Activated CD8-positive, alpha-beta T cell treated with anti-CD3 and anti-CD28 coated beads, Interleukin-2, amount 10 ng/mL, durations not matched to agents 7 days and 5 days (primary cell): ENCODE measurements around the gene CHST11. TPM values are rescaled to one million over a fixed set of nuclear protein-coding genes. Genes with fewer than 3 reads are reported as not detected.

ENCODE experiments used
- ATAC-seq: fragments of 150-1000 bp; cut with Tn5 transposase; one replicate; pipeline ENCODE4 v1.10.0; 2021; ENCODE audit warnings: moderate library complexity
- CTCF ChIA-PET: fragments of 350-600 bp; sonication (Branson Sonifier 250); formaldehyde crosslinking; loops from one replicate; lab custom pipeline; 2021; ENCODE audit warnings: antibody characterized with exemption; lab: Charles Lee
- POLR2A ChIA-PET: fragments of 350-600 bp; sonication (Branson Sonifier 250); formaldehyde crosslinking; loops from one replicate; lab custom pipeline; 2021; ENCODE audit warnings: antibody characterized with exemption; lab: Charles Lee
- DNase-seq: peaks from one replicate; pipeline ENCODE4 v3.0.0-alpha.2; 2020
- H3K27ac Mint-ChIP-seq: one replicate; pipeline ENCODE4 v1.8.0; 2021; ENCODE audit warnings: mild to moderate bottlenecking, mixed read lengths
- H3K27me3 Mint-ChIP-seq: one replicate; pipeline ENCODE4 v1.8.0; 2021; ENCODE audit warnings: low read depth, mixed read lengths
- H3K36me3 Mint-ChIP-seq: one replicate; pipeline ENCODE4 v1.8.0; 2021; ENCODE audit warnings: low read depth, mixed read lengths
- H3K4me1 Mint-ChIP-seq: one replicate; pipeline ENCODE4 v1.8.0; 2021; ENCODE audit warnings: low read depth, mixed read lengths
- H3K4me3 Mint-ChIP-seq: one replicate; pipeline ENCODE4 v1.8.0; 2021; ENCODE audit warnings: mild to moderate bottlenecking, mixed read lengths
- H3K9me3 Mint-ChIP-seq: one replicate; pipeline ENCODE4 v1.8.0; 2022; ENCODE audit warnings: mixed read lengths; ENCODE audit not compliant: insufficient read depth
- total RNA-seq, 2 experiments: library from RNA; stranded (reverse); gene quantifications; one replicate each; pipeline ENCODE4 v1.2.3, GENCODE V29; 2021

CHST11 gene
- total RNA-seq, 2 experiments from 2014 or later: 82.1 to 85.2 TPM

GRCh38 chr12:104751120-104751519, 294.4 kb downstream of the CHST11 start:
- Mint-ChIP-seq H3K27me3 (no peaks in the 10 kb centered on the region), H3K36me3 (peaks cover 34% of the 10 kb centered on the region), H3K4me1 (peaks cover 49% of the 10 kb centered on the region), H3K27ac (no peak overlapping the region), H3K9me3 (no peaks in the 10 kb centered on the region), H3K4me3 (no peak overlapping the region)
- ATAC-seq: no peak
- CTCF ChIA-PET: interaction anchor here (1.3 kb wide), 1 partner anchor 40 kb away, joined by 3 read pairs; no protein-coding TSS in a partner anchor
- no peak for DNase-seq
- POLR2A ChIA-PET: no interaction called here

GRCh38 chr12:104751594-104751993, 294.8 kb downstream of the CHST11 start:
- Mint-ChIP-seq H3K27ac (no peak overlapping the region), H3K4me1 (peaks cover 45% of the 10 kb centered on the region), H3K4me3 (no peak overlapping the region), H3K27me3 (no peaks in the 10 kb centered on the region), H3K36me3 (peaks cover 39% of the 10 kb centered on the region), H3K9me3 (no peaks in the 10 kb centered on the region)
- CTCF ChIA-PET: interaction anchor here (1.3 kb wide), 1 partner anchor 39 kb away, joined by 3 read pairs; no protein-coding TSS in a partner anchor
- POLR2A ChIA-PET: no interaction called here
- ATAC-seq (no peak), DNase-seq (no peak)

GRCh38 chr12:104752016-104752415, 295.3 kb downstream of the CHST11 start:
- POLR2A ChIA-PET: no interaction called here
- no peak for ATAC-seq
- peaks cover 43% of the 10 kb centered on the region for H3K36me3 Mint-ChIP-seq
- DNase-seq: no peak
- H3K27ac Mint-ChIP-seq: no peak overlapping the region
- no peaks in the 10 kb centered on the region for H3K9me3 Mint-ChIP-seq
- H3K27me3 Mint-ChIP-seq: no peaks in the 10 kb centered on the region
- H3K4me1 Mint-ChIP-seq: peaks cover 41% of the 10 kb centered on the region
- no peak overlapping the region for H3K4me3 Mint-ChIP-seq
- CTCF ChIA-PET: interaction anchor here (1.3 kb wide), 1 partner anchor 39 kb away, joined by 3 read pairs; no protein-coding TSS in a partner anchor

GRCh38 chr12:104752881-104753280, 296.1 kb downstream of the CHST11 start:
- peaks cover 32% of the 10 kb centered on the region for H3K4me1 Mint-ChIP-seq
- no peak overlapping the region for H3K27ac Mint-ChIP-seq
- ATAC-seq: no peak
- no peaks in the 10 kb centered on the region for H3K27me3 Mint-ChIP-seq
- no peaks in the 10 kb centered on the region for H3K9me3 Mint-ChIP-seq
- peaks cover 51% of the 10 kb centered on the region for H3K36me3 Mint-ChIP-seq
- DNase-seq: no peak
- H3K4me3 Mint-ChIP-seq: no peak overlapping the region
- CTCF ChIA-PET: no interaction called here
- POLR2A ChIA-PET: interaction anchor here (1.0 kb wide), 1 partner anchor 12 kb away, joined by 3 read pairs; no protein-coding TSS in a partner anchor

- peak overlapping the region; percentile 16 for H3K27ac Mint-ChIP-seq
- DNase-seq (no peak), ATAC-seq (no peak)
- H3K27me3 Mint-ChIP-seq: no peaks in the 10 kb centered on the region
- no peak overlapping the region for H3K4me3 Mint-ChIP-seq
- peaks cover 10% of the 10 kb centered on the region for H3K4me1 Mint-ChIP-seq
- peaks cover 59% of the 10 kb centered on the region for H3K36me3 Mint-ChIP-seq
- no peaks in the 10 kb centered on the region for H3K9me3 Mint-ChIP-seq
- ChIA-PET CTCF (interaction anchor here (1.2 kb wide), 1 partner anchor 375 kb away, joined by 4 read pairs; no protein-coding TSS in a partner anchor), POLR2A (no interaction called here)
These were observed 300.2 kb downstream of the CHST11 start for GRCh38 chr12:104756901-104757300.

- ChIA-PET POLR2A (no interaction called here), CTCF (no interaction called here)
- Mint-ChIP-seq H3K36me3 (peaks cover 55% of the 10 kb centered on the region), H3K9me3 (no peaks in the 10 kb centered on the region), H3K4me3 (no peak overlapping the region), H3K4me1 (peaks cover 23% of the 10 kb centered on the region), H3K27me3 (no peaks in the 10 kb centered on the region), H3K27ac (no peak overlapping the region)
- ATAC-seq: no peak
- DNase-seq: no peak
These were observed 302.0 kb downstream of the CHST11 start for GRCh38 chr12:104758771-104759170.

- H3K36me3 Mint-ChIP-seq: peaks cover 43% of the 10 kb centered on the region
- ChIA-PET POLR2A (no interaction called here), CTCF (interaction anchor here (1.4 kb wide), 1 partner anchor 9 kb away, joined by 4 read pairs; no protein-coding TSS in a partner anchor)
- H3K4me1 Mint-ChIP-seq: peaks cover 39% of the 10 kb centered on the region
- no peaks in the 10 kb centered on the region for H3K9me3 Mint-ChIP-seq
- DNase-seq (no peak), ATAC-seq (no peak)
- H3K27ac Mint-ChIP-seq: no peak overlapping the region
- no peaks in the 10 kb centered on the region for H3K27me3 Mint-ChIP-seq
- no peak overlapping the region for H3K4me3 Mint-ChIP-seq
These were observed 304.3 kb downstream of the CHST11 start for GRCh38 chr12:104761091-104761490.

- POLR2A ChIA-PET: no interaction called here
- H3K4me1 Mint-ChIP-seq: peaks cover 39% of the 10 kb centered on the region
- peaks cover 38% of the 10 kb centered on the region for H3K36me3 Mint-ChIP-seq
- H3K9me3 Mint-ChIP-seq: no peaks in the 10 kb centered on the region
- H3K27me3 Mint-ChIP-seq: no peaks in the 10 kb centered on the region
- ATAC-seq (no peak), DNase-seq (no peak)
- no peak overlapping the region for H3K27ac Mint-ChIP-seq
- CTCF ChIA-PET: interaction anchor here (1.4 kb wide), 2 partner anchors 9 to 21 kb away, joined by 3 to 4 read pairs; no protein-coding TSS in a partner anchor
- no peak overlapping the region for H3K4me3 Mint-ChIP-seq
These were observed 304.9 kb downstream of the CHST11 start for GRCh38 chr12:104761611-104762010.

- H3K27me3 Mint-ChIP-seq: no peaks in the 10 kb centered on the region
- H3K9me3 Mint-ChIP-seq: no peaks in the 10 kb centered on the region
- ATAC-seq (peak; percentile 37), DNase-seq (no peak)
- peaks cover 22% of the 10 kb centered on the region for H3K36me3 Mint-ChIP-seq
- CTCF ChIA-PET: interaction anchor here (1.1 to 1.7 kb wide), 6 partner anchors 12 to 381 kb away, joined by 3 to 7 read pairs (median 4); no protein-coding TSS in a partner anchor
- no peak overlapping the region for H3K4me3 Mint-ChIP-seq
- POLR2A ChIA-PET: interaction anchor here (0.6 to 0.9 kb wide), 3 partner anchors 15 to 625 kb away, joined by 3 read pairs; no protein-coding TSS in a partner anchor
- H3K27ac Mint-ChIP-seq: peak overlapping the region; percentile 60
- H3K4me1 Mint-ChIP-seq: peaks cover 39% of the 10 kb centered on the region
These were observed 306.5 kb downstream of the CHST11 start for GRCh38 chr12:104763168-104763805.

GRCh38 chr12:104764225-104765091, 307.7 kb downstream of the CHST11 start:
- Mint-ChIP-seq H3K27ac (peak overlapping the region; percentile 40), H3K9me3 (no peaks in the 10 kb centered on the region), H3K4me1 (peaks cover 36% of the 10 kb centered on the region), H3K4me3 (no peak overlapping the region), H3K36me3 (peaks cover 13% of the 10 kb centered on the region), H3K27me3 (no peaks in the 10 kb centered on the region)
- CTCF ChIA-PET: interaction anchor here (0.7 to 1.7 kb wide), 9 partner anchors 11 to 383 kb away, joined by 3 to 7 read pairs (median 3); no protein-coding TSS in a partner anchor
- ATAC-seq (peak; percentile 44), DNase-seq (no peak)
- POLR2A ChIA-PET: interaction anchor here (0.6 to 0.9 kb wide), 2 partner anchors 23 to 333 kb away, joined by 3 read pairs; no protein-coding TSS in a partner anchor

- no peak overlapping the region for H3K27ac Mint-ChIP-seq
- peaks cover 26% of the 10 kb centered on the region for H3K4me1 Mint-ChIP-seq
- no peaks in the 10 kb centered on the region for H3K9me3 Mint-ChIP-seq
- no peak overlapping the region for H3K4me3 Mint-ChIP-seq
- DNase-seq (no peak), ATAC-seq (no peak)
- CTCF ChIA-PET: interaction anchor here (1.5 kb wide), 1 partner anchor 23 kb away, joined by 6 read pairs; no protein-coding TSS in a partner anchor
- H3K27me3 Mint-ChIP-seq: no peaks in the 10 kb centered on the region
- H3K36me3 Mint-ChIP-seq: peaks cover 13% of the 10 kb centered on the region
- POLR2A ChIA-PET: no interaction called here
These were observed 310.5 kb downstream of the CHST11 start for GRCh38 chr12:104767261-104767660.
